ENCODE results near the gene LCORL. TPM values are rescaled to one million over a fixed set of nuclear protein-coding genes. Genes with fewer than 3 reads are reported as not detected.

LCORL gene
- total and polyA plus RNA-seq, 2 experiments from 2014 or later: 21.0 to 28.7 TPM

DNA sequence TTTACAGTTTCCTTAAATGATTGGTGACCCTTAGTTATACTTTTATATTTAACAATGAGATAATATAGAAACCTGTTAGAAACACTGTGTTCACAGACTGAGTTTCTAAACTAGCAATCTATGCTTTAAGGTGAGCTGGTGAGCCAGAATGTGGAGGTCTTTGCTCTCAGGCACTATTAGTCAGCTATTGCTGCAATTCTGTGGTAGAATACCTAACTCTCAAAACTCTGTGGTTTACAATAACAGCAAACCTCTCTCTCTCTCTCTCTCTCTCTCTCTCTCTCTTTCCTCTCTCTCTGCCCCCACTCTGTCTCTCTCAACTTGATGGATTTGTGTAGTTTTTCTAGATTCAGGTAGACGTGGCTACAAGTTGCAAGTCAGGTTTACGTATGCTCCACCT lies 17.6 kb upstream of the LCORL start:
- no peak overlapping the region; the same call in 1 of the 2 replicates for H3K27ac Mint-ChIP-seq
- Histone ChIP-seq H3K4me3 (no peak overlapping the region), H3K4me2 (no peak overlapping the region), H4K20me1 (replicated peaks; ENCODE audit: insufficient read depth) (no peaks in the 10 kb centered on the region), H3F3A (replicated peaks; ENCODE audit: low read depth) (no peaks in the 10 kb centered on the region), H3K79me2 (replicated peaks; ENCODE audit: insufficient read depth) (no peaks in the 10 kb centered on the region), H3K9me2 (ENCODE audit: insufficient read depth) (no peaks in the 10 kb centered on the region), H3K36me3 (ENCODE audit: insufficient read depth) (no peaks in the 10 kb centered on the region), H2AFZ (no peak overlapping the region), H3K27ac (ENCODE audit: low read depth) (no peak overlapping the region), H3K4me1 (ENCODE audit: insufficient read depth) (no peaks in the 10 kb centered on the region), H3K27me3 (ENCODE audit: insufficient read depth) (no peaks in the 10 kb centered on the region)
- H3K4me1 Mint-ChIP-seq: no peaks in the 10 kb centered on the region; the same call in 2 of the 3 replicates
- ATAC-seq: no peak
- DNase-seq (ENCODE audit: low spot score): no peak
- no peak overlapping the region for H3K4me3 Mint-ChIP-seq
- TF ChIP-seq ETS1 (IDR thresholded peaks at IDR 0.05): no peak
- TF ChIP-seq CREB1 (CRISPR knock-in tag; IDR thresholded peaks at IDR 0.05; ENCODE audit: low read depth): no peak
- no peak for TF ChIP-seq STAT1 (IDR thresholded peaks at IDR 0.05; ENCODE audit: unreplicated experiment)
- TF ChIP-seq CTCF (conservative IDR thresholded peaks at IDR 0.05; ENCODE audit: low read depth in 2 of 2): no peak
- TF ChIP-seq EZH2 (IDR thresholded peaks at IDR 0.05; ENCODE audit: low read depth, unreplicated experiment): no peak
- no peak for TF ChIP-seq JUNB (IDR thresholded peaks at IDR 0.05; ENCODE audit: unreplicated experiment)
- no peak for TF ChIP-seq ZNF331 (CRISPR knock-in tag; IDR thresholded peaks at IDR 0.05; ENCODE audit: low read depth)
- TF ChIP-seq POLR2AphosphoS5 (IDR thresholded peaks at IDR 0.05; ENCODE audit: low read depth): no peak
- TF ChIP-seq, protein P1, sequence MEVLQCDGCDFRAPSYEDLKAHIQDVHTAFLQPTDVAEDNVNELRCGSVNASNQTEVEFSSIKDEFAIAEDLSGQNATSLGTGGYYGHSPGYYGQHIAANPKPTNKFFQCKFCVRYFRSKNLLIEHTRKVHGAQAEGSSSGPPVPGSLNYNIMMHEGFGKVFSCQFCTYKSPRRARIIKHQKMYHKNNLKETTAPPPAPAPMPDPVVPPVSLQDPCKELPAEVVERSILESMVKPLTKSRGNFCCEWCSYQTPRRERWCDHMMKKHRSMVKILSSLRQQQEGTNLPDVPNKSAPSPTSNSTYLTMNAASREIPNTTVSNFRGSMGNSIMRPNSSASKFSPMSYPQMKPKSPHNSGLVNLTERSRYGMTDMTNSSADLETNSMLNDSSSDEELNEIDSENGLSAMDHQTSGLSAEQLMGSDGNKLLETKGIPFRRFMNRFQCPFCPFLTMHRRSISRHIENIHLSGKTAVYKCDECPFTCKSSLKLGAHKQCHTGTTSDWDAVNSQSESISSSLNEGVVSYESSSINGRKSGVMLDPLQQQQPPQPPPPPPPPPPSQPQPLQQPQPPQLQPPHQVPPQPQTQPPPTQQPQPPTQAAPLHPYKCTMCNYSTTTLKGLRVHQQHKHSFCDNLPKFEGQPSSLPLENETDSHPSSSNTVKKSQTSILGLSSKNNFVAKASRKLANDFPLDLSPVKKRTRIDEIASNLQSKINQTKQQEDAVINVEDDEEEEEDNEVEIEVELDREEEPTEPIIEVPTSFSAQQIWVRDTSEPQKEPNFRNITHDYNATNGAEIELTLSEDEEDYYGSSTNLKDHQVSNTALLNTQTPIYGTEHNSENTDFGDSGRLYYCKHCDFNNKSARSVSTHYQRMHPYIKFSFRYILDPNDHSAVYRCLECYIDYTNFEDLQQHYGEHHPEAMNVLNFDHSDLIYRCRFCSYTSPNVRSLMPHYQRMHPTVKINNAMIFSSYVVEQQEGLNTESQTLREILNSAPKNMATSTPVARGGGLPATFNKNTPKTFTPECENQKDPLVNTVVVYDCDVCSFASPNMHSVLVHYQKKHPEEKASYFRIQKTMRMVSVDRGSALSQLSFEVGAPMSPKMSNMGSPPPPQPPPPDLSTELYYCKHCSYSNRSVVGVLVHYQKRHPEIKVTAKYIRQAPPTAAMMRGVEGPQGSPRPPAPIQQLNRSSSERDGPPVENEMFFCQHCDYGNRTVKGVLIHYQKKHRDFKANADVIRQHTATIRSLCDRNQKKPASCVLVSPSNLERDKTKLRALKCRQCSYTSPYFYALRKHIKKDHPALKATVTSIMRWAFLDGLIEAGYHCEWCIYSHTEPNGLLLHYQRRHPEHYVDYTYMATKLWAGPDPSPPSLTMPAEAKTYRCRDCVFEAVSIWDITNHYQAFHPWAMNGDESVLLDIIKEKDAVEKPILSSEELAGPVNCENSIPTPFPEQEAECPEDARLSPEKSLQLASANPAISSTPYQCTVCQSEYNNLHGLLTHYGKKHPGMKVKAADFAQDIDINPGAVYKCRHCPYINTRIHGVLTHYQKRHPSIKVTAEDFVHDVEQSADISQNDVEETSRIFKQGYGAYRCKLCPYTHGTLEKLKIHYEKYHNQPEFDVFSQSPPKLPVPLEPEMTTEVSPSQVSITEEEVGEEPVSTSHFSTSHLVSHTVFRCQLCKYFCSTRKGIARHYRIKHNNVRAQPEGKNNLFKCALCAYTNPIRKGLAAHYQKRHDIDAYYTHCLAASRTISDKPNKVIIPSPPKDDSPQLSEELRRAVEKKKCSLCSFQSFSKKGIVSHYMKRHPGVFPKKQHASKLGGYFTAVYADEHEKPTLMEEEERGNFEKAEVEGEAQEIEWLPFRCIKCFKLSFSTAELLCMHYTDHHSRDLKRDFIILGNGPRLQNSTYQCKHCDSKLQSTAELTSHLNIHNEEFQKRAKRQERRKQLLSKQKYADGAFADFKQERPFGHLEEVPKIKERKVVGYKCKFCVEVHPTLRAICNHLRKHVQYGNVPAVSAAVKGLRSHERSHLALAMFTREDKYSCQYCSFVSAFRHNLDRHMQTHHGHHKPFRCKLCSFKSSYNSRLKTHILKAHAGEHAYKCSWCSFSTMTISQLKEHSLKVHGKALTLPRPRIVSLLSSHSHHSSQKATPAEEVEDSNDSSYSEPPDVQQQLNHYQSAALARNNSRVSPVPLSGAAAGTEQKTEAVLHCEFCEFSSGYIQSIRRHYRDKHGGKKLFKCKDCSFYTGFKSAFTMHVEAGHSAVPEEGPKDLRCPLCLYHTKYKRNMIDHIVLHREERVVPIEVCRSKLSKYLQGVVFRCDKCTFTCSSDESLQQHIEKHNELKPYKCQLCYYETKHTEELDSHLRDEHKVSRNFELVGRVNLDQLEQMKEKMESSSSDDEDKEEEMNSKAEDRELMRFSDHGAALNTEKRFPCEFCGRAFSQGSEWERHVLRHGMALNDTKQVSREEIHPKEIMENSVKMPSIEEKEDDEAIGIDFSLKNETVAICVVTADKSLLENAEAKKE (CRISPR knock-in tag; IDR thresholded peaks at IDR 0.05): no peak
- no peak for TF ChIP-seq REST (IDR thresholded peaks at IDR 0.05; ENCODE audit: unreplicated experiment)
- TF ChIP-seq ZNF114 (CRISPR knock-in tag; IDR thresholded peaks at IDR 0.05): no peak
- TF ChIP-seq EZH2phosphoT487 (IDR thresholded peaks at IDR 0.05; ENCODE audit: unreplicated experiment): no peak
- TF ChIP-seq NANOG (IDR thresholded peaks at IDR 0.05; ENCODE audit: borderline replicate concordance): no peak
- no peaks in the 10 kb centered on the region for H3K36me3 Mint-ChIP-seq (ENCODE audit: low read depth)
- no peaks in the 10 kb centered on the region for H3K9me3 Mint-ChIP-seq
- peaks cover 2% of the 10 kb centered on the region for H3K27me3 Mint-ChIP-seq (ENCODE audit: insufficient read depth, low read depth, poor library complexity)
